Effector memory CD8-positive, alpha-beta T cell (primary cell): ENCODE data around the gene TELO2.

ENCODE experiments used
- ATAC-seq: fragments of 150-1000 bp; cut with Tn5 transposase; replicated peaks from 2 replicates; pipeline ENCODE4 v1.10.0; 2021; ENCODE audit warnings: mild to moderate bottlenecking, moderate library complexity
- DNase-seq, 3 experiments: peaks; one replicate each; pipeline ENCODE4 v3.0.0; 2021
- H3K27ac Mint-ChIP-seq, 2 donors: one replicate each; pipeline ENCODE4 v1.8.0; 2022; ENCODE audit warnings: mild to moderate bottlenecking in 2 of 2, mixed read lengths in 2 of 2, moderate library complexity in 2 of 2
- H3K27me3 Mint-ChIP-seq, 2 donors: one replicate each; pipeline ENCODE4 v1.8.0; 2022; ENCODE audit warnings: mixed read lengths in 2 of 2
- H3K36me3 Mint-ChIP-seq: one replicate; pipeline ENCODE4 v1.8.0; 2022; ENCODE audit warnings: mild to moderate bottlenecking, moderate library complexity, mixed read lengths; ENCODE audit not compliant: insufficient read depth
- H3K4me1 Mint-ChIP-seq, 2 donors: one replicate each; pipeline ENCODE4 v1.8.0; 2022; ENCODE audit warnings: low read depth in 2 of 2, mixed read lengths in 2 of 2
- H3K4me3 Mint-ChIP-seq, 2 donors: one replicate each; pipeline ENCODE4 v1.8.0; 2022; ENCODE audit warnings: mild to moderate bottlenecking in 2 of 2, mixed read lengths in 2 of 2, moderate library complexity in 2 of 2
- H3K9me3 Mint-ChIP-seq, 2 donors: one replicate each; pipeline ENCODE4 v1.8.0; 2022; ENCODE audit warnings: mixed read lengths in 2 of 2

The TELO2 gene

DNA sequence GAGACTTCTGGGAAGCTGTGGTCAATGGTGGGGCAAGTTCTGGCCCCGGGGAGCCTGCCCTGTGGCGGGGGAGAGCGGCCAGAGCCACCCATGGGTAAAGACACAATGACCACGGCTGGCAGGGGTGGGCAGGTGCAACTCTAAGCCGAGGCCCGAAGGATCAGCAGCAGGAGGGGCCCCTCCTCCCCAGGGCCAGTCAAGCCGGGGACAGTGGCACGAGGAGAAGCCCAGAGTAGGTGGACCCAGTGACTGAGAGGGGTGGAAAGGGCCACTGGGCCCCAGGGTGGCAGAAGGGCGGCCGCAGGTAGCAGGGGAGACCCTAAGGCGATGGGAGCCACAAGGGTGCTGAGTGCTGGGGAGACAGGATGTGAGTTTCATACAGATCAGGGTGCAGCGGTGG lies 58.0 kb downstream of the TELO2 start:
- no peaks in the 10 kb centered on the region for H3K27me3 Mint-ChIP-seq
- peaks cover 8 to 35% of the 10 kb centered on the region in 2 donors for H3K4me1 Mint-ChIP-seq
- ATAC-seq = no peak
- H3K36me3 Mint-ChIP-seq = peaks cover 53% of the 10 kb centered on the region
- H3K27ac Mint-ChIP-seq = peak overlapping the region; percentile 41 to 63
- DNase-seq = no peak
- H3K9me3 Mint-ChIP-seq = no peaks in the 10 kb centered on the region
- no peak overlapping the region for H3K4me3 Mint-ChIP-seq

DNA sequence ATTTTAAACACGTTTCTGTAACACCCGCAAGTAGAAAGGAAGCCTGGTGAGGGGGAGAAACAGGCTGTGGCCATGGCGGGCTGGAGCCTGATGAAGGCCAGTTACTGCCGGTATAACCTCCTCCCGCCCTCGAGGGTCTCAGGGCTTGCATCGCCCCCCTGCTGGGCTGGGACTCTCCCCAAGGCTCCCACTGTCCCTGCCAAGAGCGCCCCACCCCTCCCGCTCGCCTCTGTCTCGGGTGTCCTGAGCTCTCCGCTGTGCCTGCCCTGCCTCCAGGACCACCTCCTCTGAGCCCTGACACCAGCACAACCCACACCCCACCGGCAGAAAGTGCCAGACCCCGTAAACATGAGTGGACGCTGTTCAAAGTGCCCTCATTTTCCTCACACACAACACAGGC lies 59.0 kb downstream of the TELO2 start:
- peaks cover 8 to 29% of the 10 kb centered on the region in 2 donors for H3K4me1 Mint-ChIP-seq
- no peaks in the 10 kb centered on the region for H3K9me3 Mint-ChIP-seq
- H3K36me3 Mint-ChIP-seq = peaks cover 58% of the 10 kb centered on the region
- H3K27me3 Mint-ChIP-seq = no peaks in the 10 kb centered on the region
- no peak overlapping the region for H3K27ac Mint-ChIP-seq
- no peak overlapping the region for H3K4me3 Mint-ChIP-seq
- DNase-seq (no peak), ATAC-seq (no peak)

DNA sequence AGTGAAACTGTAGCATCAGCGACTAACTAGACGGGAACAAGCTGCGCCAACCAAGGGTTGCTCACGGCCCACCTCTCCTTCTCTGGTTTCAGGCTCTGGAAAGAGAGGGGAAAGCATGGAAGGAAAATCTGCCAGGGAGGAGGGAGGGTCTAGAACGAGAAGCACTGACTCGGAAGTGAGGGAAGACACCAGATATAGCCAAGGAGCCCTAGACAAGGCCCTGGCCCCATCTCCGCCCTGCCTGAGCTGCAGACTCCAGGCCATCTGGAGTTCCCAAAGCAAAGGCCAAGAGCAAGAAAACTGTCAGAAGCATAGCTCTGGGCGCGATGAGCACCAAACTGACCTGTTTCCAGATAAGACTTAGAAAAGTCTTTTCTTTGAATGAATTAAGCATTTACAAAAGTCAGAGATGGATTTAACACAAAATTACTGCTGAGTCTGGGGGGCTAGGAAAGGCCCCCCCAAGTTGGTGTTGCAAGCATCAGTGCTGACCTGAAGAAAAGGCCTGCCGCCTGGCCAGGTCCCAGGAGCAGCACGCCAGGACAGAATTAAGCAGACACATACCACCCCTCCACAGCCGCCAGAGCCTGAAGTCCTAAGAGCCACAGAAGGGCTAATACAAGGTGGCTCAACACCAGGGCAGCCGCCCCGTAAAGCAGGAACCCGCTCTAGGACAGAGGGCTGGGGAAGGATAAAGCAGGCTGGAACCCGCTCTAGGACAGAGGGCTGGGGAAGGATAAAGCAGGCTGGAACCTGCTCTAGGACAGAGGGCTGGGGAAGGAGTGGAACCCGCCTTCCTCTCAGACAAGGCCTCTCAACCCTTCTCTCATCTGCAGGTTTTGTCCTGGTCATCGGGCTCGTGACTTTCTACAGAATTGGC lies 61.0 kb downstream of the TELO2 start:
- Mint-ChIP-seq H3K27ac (no peak overlapping the region), H3K9me3 (no peaks in the 10 kb centered on the region), H3K4me1 (peaks cover 5 to 23% of the 10 kb centered on the region in 2 donors), H3K36me3 (peaks cover 52% of the 10 kb centered on the region), H3K27me3 (no peaks in the 10 kb centered on the region), H3K4me3 (no peak overlapping the region)
- no peak for DNase-seq
- no peak for ATAC-seq

DNA sequence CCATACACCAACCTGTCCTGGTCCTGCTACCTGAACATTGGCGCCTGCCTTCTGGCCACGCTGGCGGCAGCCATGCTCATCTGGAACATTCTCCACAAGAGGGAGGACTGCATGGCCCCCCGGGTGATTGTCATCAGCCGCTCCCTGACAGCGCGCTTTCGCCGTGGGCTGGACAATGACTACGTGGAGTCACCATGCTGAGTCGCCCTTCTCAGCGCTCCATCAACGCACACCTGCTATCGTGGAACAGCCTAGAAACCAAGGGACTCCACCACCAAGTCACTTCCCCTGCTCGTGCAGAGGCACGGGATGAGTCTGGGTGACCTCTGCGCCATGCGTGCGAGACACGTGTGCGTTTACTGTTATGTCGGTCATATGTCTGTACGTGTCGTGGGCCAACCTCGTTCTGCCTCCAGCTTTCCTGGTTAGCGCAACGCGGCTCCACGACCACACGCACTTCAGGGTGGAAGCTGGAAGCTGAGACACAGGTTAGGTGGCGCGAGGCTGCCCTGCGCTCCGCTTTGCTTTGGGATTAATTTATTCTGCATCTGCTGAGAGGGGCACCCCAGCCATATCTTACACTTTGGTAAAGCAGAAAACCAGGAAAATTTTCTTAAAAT lies 61.8 kb downstream of the TELO2 start:
- ATAC-seq = no peak
- peaks cover 45% of the 10 kb centered on the region for H3K36me3 Mint-ChIP-seq

GRCh38 chr16:1556254-1556653 lies 63.1 kb downstream of the TELO2 start:
- H3K27ac Mint-ChIP-seq = no peak overlapping the region
- H3K27me3 Mint-ChIP-seq = no peaks in the 10 kb centered on the region
- DNase-seq (no peak), ATAC-seq (no peak)
- no peaks in the 10 kb centered on the region for H3K9me3 Mint-ChIP-seq
- peaks cover 45% of the 10 kb centered on the region for H3K36me3 Mint-ChIP-seq
- no peak overlapping the region for H3K4me3 Mint-ChIP-seq
- peaks cover 5 to 29% of the 10 kb centered on the region in 2 donors for H3K4me1 Mint-ChIP-seq

More for the DNA sequence above, 61.8 kb downstream of the TELO2 start:
- H3K27me3 Mint-ChIP-seq = no peaks in the 10 kb centered on the region
- no peaks in the 10 kb centered on the region for H3K9me3 Mint-ChIP-seq
- no peak overlapping the region for H3K4me3 Mint-ChIP-seq
- no peak overlapping the region for H3K27ac Mint-ChIP-seq
- DNase-seq = no peak
- H3K4me1 Mint-ChIP-seq = peaks cover 9 to 27% of the 10 kb centered on the region in 2 donors

- H3K4me3 Mint-ChIP-seq = no peak overlapping the region
- no peaks in the 10 kb centered on the region for H3K9me3 Mint-ChIP-seq
- no peak overlapping the region for H3K27ac Mint-ChIP-seq
- ATAC-seq = no peak
- H3K4me1 Mint-ChIP-seq = peaks cover 5 to 26% of the 10 kb centered on the region in 2 donors
- no peak for DNase-seq
- H3K27me3 Mint-ChIP-seq = no peaks in the 10 kb centered on the region
- peaks cover 42% of the 10 kb centered on the region for H3K36me3 Mint-ChIP-seq
Measured at GRCh38 chr16:1557074-1557473, 63.9 kb downstream of the TELO2 start.

- no peak for ATAC-seq
- Mint-ChIP-seq H3K4me3 (no peak overlapping the region), H3K27ac (no peak overlapping the region), H3K36me3 (peaks cover 42% of the 10 kb centered on the region), H3K27me3 (no peaks in the 10 kb centered on the region), H3K4me1 (peaks cover 5 to 24% of the 10 kb centered on the region in 2 donors), H3K9me3 (no peaks in the 10 kb centered on the region)
- no peak for DNase-seq
Measured at GRCh38 chr16:1557576-1557975, 64.4 kb downstream of the TELO2 start.

- Mint-ChIP-seq H3K27ac (peak overlapping the region in 1 of 2 donors; percentile 78), H3K4me1 (peaks cover 5 to 21% of the 10 kb centered on the region in 2 donors)
- DNase-seq = peak in 2 of 3 experiments; percentile 13 to 17
Measured at GRCh38 chr16:1559446-1559975, 66.4 kb downstream of the TELO2 start.

More at GRCh38 chr16:1559446-1559975, 66.4 kb downstream of the TELO2 start:
- Mint-ChIP-seq H3K36me3 (peaks cover 30% of the 10 kb centered on the region), H3K4me3 (peak overlapping the region; percentile 37 to 40), H3K27me3 (no peaks in the 10 kb centered on the region), H3K9me3 (no peaks in the 10 kb centered on the region)
- ATAC-seq = peak; percentile 97
